ENCODE data around the gene ATP10A. TPM values are rescaled to one million over a fixed set of nuclear protein-coding genes. Genes with fewer than 3 reads are reported as not detected.

Gene ATP10A
- total RNA-seq, 1 experiment from 2014 or later = 0.02 TPM

DNA sequence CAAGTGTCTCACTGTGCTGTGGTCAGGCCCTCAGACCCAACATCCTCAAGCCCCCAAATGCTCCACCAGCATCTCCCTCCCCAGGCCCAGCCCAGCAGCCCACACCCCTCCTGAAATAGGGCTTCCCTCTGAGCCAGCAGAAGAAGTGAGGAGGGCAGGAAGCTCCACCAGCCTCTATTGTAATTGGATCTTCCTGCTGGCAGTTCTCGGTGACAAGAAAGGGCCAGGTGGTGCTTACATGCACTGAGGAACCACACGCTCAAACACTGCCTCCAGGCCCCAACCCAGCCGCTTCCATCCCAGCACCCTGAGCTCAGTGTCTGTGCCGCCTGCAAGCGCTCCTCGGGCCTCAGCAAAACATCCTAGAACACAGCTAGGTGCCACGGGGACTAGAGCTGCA lies 96.7 kb downstream of the ATP10A start:
- no peak overlapping the region for H3K9ac ChIP-seq (ENCODE audit: low read length)
- POLR2A ChIA-PET = no interaction called here
- H3K9me3 ChIP-seq (ENCODE audit: control insufficient read depth in 1 of 2, insufficient read depth in 1 of 2, low read depth in 1 of 2, low read length in 2 of 2) = peaks cover 0 to 36% of the 10 kb centered on the region in 2 experiments; a peak in 2 of 4 replicates
- no peaks in the 10 kb centered on the region for H3K4me1 ChIP-seq (ENCODE audit: control insufficient read depth in 1 of 2, insufficient read depth in 2 of 2, low read length in 2 of 2)
- no peaks in the 10 kb centered on the region for H3K27me3 ChIP-seq (ENCODE audit: insufficient read depth, low read length)
- BruUV-seq (replicated peaks) = no TSS peak
- H3K4me3 ChIP-seq (replicated peaks in 1 of 2; ENCODE audit: low read depth in 1 of 2, low read length in 2 of 2) = no peak overlapping the region
- intact Hi-C loops (cut with micrococcal nuclease) = no loop called here
- no peak overlapping the region for H3K27ac ChIP-seq (ENCODE audit: low read depth, low read length)
- RAD21 ChIA-PET (ENCODE audit: low non-redundant PET in 1 of 2, low total read pairs in 2 of 2, uncharacterized antibody in 2 of 2, unreplicated experiment in 2 of 2) = no interaction called here
- DNase-seq (ENCODE audit: low read depth, low spot score) (no peak), ATAC-seq (no peak)
- no peak for TF ChIP-seq YY1 (IDR thresholded peaks at IDR 0.05; ENCODE audit: extremely low read depth, insufficient replicate concordance, low read depth, low read length)
- no peak for TF ChIP-seq POLR2AphosphoS5 (IDR thresholded peaks at IDR 0.05; ENCODE audit: low read depth, low read length)
- TF ChIP-seq, protein P1, sequence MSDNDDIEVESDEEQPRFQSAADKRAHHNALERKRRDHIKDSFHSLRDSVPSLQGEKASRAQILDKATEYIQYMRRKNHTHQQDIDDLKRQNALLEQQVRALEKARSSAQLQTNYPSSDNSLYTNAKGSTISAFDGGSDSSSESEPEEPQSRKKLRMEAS (IDR thresholded peaks at IDR 0.05) = no peak
- TF ChIP-seq, protein P2, sequence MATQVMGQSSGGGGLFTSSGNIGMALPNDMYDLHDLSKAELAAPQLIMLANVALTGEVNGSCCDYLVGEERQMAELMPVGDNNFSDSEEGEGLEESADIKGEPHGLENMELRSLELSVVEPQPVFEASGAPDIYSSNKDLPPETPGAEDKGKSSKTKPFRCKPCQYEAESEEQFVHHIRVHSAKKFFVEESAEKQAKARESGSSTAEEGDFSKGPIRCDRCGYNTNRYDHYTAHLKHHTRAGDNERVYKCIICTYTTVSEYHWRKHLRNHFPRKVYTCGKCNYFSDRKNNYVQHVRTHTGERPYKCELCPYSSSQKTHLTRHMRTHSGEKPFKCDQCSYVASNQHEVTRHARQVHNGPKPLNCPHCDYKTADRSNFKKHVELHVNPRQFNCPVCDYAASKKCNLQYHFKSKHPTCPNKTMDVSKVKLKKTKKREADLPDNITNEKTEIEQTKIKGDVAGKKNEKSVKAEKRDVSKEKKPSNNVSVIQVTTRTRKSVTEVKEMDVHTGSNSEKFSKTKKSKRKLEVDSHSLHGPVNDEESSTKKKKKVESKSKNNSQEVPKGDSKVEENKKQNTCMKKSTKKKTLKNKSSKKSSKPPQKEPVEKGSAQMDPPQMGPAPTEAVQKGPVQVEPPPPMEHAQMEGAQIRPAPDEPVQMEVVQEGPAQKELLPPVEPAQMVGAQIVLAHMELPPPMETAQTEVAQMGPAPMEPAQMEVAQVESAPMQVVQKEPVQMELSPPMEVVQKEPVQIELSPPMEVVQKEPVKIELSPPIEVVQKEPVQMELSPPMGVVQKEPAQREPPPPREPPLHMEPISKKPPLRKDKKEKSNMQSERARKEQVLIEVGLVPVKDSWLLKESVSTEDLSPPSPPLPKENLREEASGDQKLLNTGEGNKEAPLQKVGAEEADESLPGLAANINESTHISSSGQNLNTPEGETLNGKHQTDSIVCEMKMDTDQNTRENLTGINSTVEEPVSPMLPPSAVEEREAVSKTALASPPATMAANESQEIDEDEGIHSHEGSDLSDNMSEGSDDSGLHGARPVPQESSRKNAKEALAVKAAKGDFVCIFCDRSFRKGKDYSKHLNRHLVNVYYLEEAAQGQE (IDR thresholded peaks at IDR 0.05; ENCODE audit: low read depth) = no peak
- no peak for TF ChIP-seq SIN3A (IDR thresholded peaks at IDR 0.05; ENCODE audit: low read depth)
- TF ChIP-seq CEBPB (IDR thresholded peaks at IDR 0.05; ENCODE audit: low read depth) = no peak
- no peak for TF ChIP-seq POLR2A (IDR thresholded peaks at IDR 0.05; ENCODE audit: borderline replicate concordance, extremely low read depth, insufficient read depth, insufficient read length)
- TF ChIP-seq JUND (IDR thresholded peaks at IDR 0.05) = no peak
- no peak for TF ChIP-seq RAD21 (IDR thresholded peaks at IDR 0.05; ENCODE audit: low read depth)
- no peak for TF ChIP-seq ZNF274 (IDR thresholded peaks at IDR 0.05; ENCODE audit: low read depth, low read length)
- no peak for TF ChIP-seq ZFX (IDR thresholded peaks at IDR 0.05)
- TF ChIP-seq ELF1 (IDR thresholded peaks at IDR 0.05; ENCODE audit: borderline replicate concordance, low read depth) = no peak
- TF ChIP-seq CBX3 (IDR thresholded peaks at IDR 0.05; ENCODE audit: low read depth) = no peak
- no peak for TF ChIP-seq EGR1 (IDR thresholded peaks at IDR 0.05; ENCODE audit: low read depth)
- no peak for TF ChIP-seq SP1 (IDR thresholded peaks at IDR 0.05; ENCODE audit: low read depth)
- TF ChIP-seq, protein P3, sequence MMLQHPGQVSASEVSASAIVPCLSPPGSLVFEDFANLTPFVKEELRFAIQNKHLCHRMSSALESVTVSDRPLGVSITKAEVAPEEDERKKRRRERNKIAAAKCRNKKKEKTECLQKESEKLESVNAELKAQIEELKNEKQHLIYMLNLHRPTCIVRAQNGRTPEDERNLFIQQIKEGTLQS (IDR thresholded peaks at IDR 0.05) = no peak
- TF ChIP-seq FOSL1 (IDR thresholded peaks at IDR 0.05; ENCODE audit: low read depth) = no peak
- TF ChIP-seq, protein P4, sequence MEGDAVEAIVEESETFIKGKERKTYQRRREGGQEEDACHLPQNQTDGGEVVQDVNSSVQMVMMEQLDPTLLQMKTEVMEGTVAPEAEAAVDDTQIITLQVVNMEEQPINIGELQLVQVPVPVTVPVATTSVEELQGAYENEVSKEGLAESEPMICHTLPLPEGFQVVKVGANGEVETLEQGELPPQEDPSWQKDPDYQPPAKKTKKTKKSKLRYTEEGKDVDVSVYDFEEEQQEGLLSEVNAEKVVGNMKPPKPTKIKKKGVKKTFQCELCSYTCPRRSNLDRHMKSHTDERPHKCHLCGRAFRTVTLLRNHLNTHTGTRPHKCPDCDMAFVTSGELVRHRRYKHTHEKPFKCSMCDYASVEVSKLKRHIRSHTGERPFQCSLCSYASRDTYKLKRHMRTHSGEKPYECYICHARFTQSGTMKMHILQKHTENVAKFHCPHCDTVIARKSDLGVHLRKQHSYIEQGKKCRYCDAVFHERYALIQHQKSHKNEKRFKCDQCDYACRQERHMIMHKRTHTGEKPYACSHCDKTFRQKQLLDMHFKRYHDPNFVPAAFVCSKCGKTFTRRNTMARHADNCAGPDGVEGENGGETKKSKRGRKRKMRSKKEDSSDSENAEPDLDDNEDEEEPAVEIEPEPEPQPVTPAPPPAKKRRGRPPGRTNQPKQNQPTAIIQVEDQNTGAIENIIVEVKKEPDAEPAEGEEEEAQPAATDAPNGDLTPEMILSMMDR (IDR thresholded peaks at IDR 0.05 in 2 of 3, conservative IDR thresholded peaks at IDR 0.05 in 1 of 3; ENCODE audit: borderline replicate concordance in 1 of 3, insufficient read depth in 1 of 3, low read depth in 2 of 3, low read length in 2 of 3) = no peak
- no peak for TF ChIP-seq TCF7L2 (IDR thresholded peaks at IDR 0.05; ENCODE audit: borderline replicate concordance, extremely low read depth, insufficient read depth, insufficient read length)
- TF ChIP-seq, protein P5, sequence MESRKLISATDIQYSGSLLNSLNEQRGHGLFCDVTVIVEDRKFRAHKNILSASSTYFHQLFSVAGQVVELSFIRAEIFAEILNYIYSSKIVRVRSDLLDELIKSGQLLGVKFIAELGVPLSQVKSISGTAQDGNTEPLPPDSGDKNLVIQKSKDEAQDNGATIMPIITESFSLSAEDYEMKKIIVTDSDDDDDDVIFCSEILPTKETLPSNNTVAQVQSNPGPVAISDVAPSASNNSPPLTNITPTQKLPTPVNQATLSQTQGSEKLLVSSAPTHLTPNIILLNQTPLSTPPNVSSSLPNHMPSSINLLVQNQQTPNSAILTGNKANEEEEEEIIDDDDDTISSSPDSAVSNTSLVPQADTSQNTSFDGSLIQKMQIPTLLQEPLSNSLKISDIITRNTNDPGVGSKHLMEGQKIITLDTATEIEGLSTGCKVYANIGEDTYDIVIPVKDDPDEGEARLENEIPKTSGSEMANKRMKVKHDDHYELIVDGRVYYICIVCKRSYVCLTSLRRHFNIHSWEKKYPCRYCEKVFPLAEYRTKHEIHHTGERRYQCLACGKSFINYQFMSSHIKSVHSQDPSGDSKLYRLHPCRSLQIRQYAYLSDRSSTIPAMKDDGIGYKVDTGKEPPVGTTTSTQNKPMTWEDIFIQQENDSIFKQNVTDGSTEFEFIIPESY (IDR thresholded peaks at IDR 0.05; ENCODE audit: extremely low read depth, insufficient replicate concordance, low read length) = no peak
- no peaks in the 10 kb centered on the region for H3K79me2 ChIP-seq (ENCODE audit: insufficient read depth, low read length)
- H4K20me1 ChIP-seq (ENCODE audit: insufficient read depth) = no peaks in the 10 kb centered on the region
- CTCF ChIA-PET = no interaction called here
- no peak overlapping the region for H2AFZ ChIP-seq (ENCODE audit: low read depth, low read length, poor library complexity, severe bottlenecking)
- H3K36me3 ChIP-seq (ENCODE audit: control insufficient read depth in 1 of 2, insufficient read depth in 2 of 2, low read length in 2 of 2) = no peaks in the 10 kb centered on the region
- no peak overlapping the region for H3K4me2 ChIP-seq (ENCODE audit: low read length)
- no peaks in the 10 kb centered on the region for H3K9me2 ChIP-seq (ENCODE audit: insufficient read depth)
